Ishikawa (cell line): ENCODE measurements around the gene TOX2.

Experiments
- CEBPB ChIP-seq: IDR thresholded peaks from 2 replicates; pipeline ENCODE4 v1.6.1; 2012
- CREB1 ChIP-seq: IDR thresholded peaks from 2 replicates; pipeline ENCODE4 v1.6.1; 2012; ENCODE audit warnings: low read depth
- EGR1 ChIP-seq: IDR thresholded peaks from 2 replicates; pipeline ENCODE4 v1.6.1; 2012
- EP300 ChIP-seq: IDR thresholded peaks from 2 replicates; pipeline ENCODE4 v1.6.1; 2012; ENCODE audit warnings: borderline replicate concordance
- FOXM1 ChIP-seq: IDR thresholded peaks from 2 replicates; pipeline ENCODE4 v1.6.1; 2012; ENCODE audit warnings: low read depth, borderline replicate concordance
- NFIC ChIP-seq: IDR thresholded peaks from 2 replicates; pipeline ENCODE4 v1.6.1; 2012
- RAD21 ChIP-seq: IDR thresholded peaks from 2 replicates; pipeline ENCODE4 v1.6.1; 2012; ENCODE audit warnings: low read depth
- TAF1 ChIP-seq: IDR thresholded peaks from 2 replicates; pipeline ENCODE4 v1.6.1; 2012; ENCODE audit warnings: low read depth, mild to moderate bottlenecking
- TCF12 ChIP-seq: IDR thresholded peaks from 2 replicates; pipeline ENCODE4 v1.6.1; 2012; ENCODE audit warnings: low read depth
- TEAD4 ChIP-seq: IDR thresholded peaks from 2 replicates; pipeline ENCODE4 v1.6.1; 2012
- YY1 ChIP-seq: IDR thresholded peaks from 2 replicates; pipeline ENCODE4 v1.6.1; 2012; ENCODE audit warnings: low read depth
- ZBTB7A ChIP-seq: IDR thresholded peaks from 2 replicates; pipeline ENCODE4 v1.6.1; 2012; ENCODE audit warnings: low read depth
- TF ChIP-seq, protein P1 (sequence below): IDR thresholded peaks from 2 replicates; pipeline ENCODE4 v1.6.1; 2012
- TF ChIP-seq, protein P2 (sequence below): IDR thresholded peaks from 2 replicates; pipeline ENCODE4 v1.6.1; 2012; ENCODE audit warnings: low read depth, mild to moderate bottlenecking
- TF ChIP-seq, protein P3 (sequence below): IDR thresholded peaks from 2 replicates; pipeline ENCODE4 v1.6.1; 2012

Gene TOX2

DNA sequence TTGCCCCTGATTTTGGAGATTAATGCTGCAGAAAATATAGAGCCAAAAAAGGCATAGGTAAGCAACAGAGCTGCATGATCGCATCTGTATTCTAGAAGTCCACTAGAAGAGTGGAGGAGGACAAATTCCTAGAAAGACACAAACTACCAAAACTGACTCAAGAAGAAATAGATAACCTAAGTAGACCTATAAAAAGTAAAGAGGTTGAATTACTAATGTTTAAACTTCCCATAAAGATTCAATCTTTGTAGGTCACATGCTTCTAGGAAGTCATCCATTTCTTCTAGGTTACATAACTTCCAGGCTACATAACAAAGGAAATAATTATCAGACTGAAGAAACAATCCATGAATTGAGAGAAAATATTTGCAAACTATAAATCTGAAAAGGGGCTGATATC lies 187.9 kb downstream of the TOX2 start:
- TF ChIP-seq, protein P1, sequence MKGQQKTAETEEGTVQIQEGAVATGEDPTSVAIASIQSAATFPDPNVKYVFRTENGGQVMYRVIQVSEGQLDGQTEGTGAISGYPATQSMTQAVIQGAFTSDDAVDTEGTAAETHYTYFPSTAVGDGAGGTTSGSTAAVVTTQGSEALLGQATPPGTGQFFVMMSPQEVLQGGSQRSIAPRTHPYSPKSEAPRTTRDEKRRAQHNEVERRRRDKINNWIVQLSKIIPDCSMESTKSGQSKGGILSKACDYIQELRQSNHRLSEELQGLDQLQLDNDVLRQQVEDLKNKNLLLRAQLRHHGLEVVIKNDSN, result no peak
- TF ChIP-seq ZBTB7A (no peak), FOXM1 (no peak), TAF1 (no peak), NFIC (no peak), CEBPB (no peak), RAD21 (no peak), YY1 (no peak), TEAD4 (no peak), CREB1 (no peak), EGR1 (no peak)
- TF ChIP-seq, protein P2, sequence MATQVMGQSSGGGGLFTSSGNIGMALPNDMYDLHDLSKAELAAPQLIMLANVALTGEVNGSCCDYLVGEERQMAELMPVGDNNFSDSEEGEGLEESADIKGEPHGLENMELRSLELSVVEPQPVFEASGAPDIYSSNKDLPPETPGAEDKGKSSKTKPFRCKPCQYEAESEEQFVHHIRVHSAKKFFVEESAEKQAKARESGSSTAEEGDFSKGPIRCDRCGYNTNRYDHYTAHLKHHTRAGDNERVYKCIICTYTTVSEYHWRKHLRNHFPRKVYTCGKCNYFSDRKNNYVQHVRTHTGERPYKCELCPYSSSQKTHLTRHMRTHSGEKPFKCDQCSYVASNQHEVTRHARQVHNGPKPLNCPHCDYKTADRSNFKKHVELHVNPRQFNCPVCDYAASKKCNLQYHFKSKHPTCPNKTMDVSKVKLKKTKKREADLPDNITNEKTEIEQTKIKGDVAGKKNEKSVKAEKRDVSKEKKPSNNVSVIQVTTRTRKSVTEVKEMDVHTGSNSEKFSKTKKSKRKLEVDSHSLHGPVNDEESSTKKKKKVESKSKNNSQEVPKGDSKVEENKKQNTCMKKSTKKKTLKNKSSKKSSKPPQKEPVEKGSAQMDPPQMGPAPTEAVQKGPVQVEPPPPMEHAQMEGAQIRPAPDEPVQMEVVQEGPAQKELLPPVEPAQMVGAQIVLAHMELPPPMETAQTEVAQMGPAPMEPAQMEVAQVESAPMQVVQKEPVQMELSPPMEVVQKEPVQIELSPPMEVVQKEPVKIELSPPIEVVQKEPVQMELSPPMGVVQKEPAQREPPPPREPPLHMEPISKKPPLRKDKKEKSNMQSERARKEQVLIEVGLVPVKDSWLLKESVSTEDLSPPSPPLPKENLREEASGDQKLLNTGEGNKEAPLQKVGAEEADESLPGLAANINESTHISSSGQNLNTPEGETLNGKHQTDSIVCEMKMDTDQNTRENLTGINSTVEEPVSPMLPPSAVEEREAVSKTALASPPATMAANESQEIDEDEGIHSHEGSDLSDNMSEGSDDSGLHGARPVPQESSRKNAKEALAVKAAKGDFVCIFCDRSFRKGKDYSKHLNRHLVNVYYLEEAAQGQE, result no peak
- TF ChIP-seq, protein P3, sequence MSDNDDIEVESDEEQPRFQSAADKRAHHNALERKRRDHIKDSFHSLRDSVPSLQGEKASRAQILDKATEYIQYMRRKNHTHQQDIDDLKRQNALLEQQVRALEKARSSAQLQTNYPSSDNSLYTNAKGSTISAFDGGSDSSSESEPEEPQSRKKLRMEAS, result no peak

DNA sequence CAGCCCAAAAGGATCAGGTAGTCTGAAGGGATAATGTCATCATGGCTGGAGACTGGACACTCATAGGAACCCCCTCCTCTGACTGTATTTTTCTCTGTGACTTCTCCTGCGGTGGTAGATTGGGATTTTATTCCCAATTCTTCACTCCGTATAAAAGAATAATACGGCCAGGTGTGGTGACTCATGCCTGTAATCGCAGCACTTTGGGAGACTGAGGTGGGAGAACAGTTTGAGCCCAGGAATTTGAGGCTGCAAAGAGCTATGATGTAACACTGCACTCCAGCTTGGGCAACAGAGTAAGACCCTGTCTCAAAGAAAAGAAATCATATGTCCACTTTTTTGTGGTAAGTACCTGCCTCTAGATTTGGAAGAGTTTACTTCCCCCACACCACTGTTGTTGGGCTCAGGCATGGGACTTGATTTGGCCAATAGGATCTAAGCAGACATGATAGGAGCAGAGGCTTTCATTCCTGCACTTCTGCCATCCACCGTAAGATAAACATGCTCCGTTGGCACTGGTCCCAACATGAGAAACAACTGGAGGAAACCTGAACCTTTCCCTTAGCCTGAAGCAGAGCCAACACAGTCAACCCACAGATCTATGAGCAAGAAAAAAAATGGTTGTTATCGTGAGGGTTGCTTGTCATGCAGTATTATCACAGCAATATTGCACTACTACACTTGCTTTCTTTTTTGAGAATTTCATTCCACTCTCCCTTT lies 190.3 kb downstream of the TOX2 start:
- TF ChIP-seq TEAD4, result 0 out of 2 replicates have a peak, but pooled peaks have one; percentile 9
- TF ChIP-seq NFIC, result peak; percentile 38; the same call in 1 of the 2 replicates
- no peak for TF ChIP-seq YY1

DNA sequence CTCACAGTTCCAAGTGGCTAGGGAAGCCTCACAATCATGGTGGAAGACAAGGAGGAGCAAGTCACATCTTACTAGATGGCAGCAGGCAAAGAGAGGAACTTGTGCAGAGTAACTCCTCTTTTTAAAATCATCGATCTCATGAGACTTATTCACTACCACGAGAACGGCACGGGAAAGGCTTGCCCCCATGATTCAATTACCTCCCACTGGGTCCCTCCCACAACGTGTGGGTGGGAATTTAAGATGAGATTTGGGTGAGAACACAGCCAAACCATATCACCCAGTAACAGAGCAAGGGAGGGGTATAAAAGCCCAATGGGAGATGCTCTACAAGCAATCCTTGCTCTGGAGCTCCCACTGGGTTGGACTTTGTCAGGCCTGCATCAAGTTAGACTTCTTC lies 192.0 kb downstream of the TOX2 start:
- TF ChIP-seq, protein P3, result no peak
- TF ChIP-seq CEBPB (no peak), EP300 (no peak), FOXM1 (no peak), EGR1 (no peak), YY1 (no peak), ZBTB7A (no peak), RAD21 (no peak), TAF1 (no peak), TCF12 (no peak), TEAD4 (no peak), NFIC (no peak), CREB1 (no peak)
- TF ChIP-seq, protein P2, result no peak
- TF ChIP-seq, protein P1, result no peak

DNA sequence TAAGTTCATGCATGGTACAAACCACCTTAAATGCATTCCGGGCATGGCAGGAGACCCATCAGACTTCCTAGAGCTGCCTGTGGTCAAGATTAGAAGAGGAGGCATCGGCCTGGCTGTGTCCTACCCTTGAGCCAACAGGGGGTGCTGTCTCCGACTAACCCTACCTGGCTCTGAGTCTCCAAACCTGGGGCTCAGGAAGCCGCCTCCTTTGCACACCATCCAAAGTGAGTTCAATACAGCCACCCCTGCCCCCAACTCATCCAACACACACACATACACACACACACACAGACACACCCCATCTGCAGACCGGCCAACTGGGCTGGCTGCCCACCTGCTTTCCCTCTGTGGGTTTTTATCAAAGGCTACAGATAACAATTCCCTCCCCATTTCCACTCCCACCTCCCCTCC lies 195.3 kb downstream of the TOX2 start:
- TF ChIP-seq FOXM1 (no peak), ZBTB7A (no peak), CEBPB (no peak), TCF12 (no peak), EP300 (no peak), TEAD4 (no peak), CREB1 (no peak), RAD21 (no peak), YY1 (no peak), TAF1 (no peak), NFIC (no peak), EGR1 (no peak)
- TF ChIP-seq, protein P3, result no peak
- TF ChIP-seq, protein P2, result no peak
- TF ChIP-seq, protein P1, result no peak
